ENCODE data around the gene CNST. TPM values are rescaled to one million over a fixed set of nuclear protein-coding genes. Genes with fewer than 3 reads are reported as not detected.

The CNST gene
- total and polyA plus RNA-seq, 9 donors: 8.7 to 31.2 (median 22.4) TPM

DNA sequence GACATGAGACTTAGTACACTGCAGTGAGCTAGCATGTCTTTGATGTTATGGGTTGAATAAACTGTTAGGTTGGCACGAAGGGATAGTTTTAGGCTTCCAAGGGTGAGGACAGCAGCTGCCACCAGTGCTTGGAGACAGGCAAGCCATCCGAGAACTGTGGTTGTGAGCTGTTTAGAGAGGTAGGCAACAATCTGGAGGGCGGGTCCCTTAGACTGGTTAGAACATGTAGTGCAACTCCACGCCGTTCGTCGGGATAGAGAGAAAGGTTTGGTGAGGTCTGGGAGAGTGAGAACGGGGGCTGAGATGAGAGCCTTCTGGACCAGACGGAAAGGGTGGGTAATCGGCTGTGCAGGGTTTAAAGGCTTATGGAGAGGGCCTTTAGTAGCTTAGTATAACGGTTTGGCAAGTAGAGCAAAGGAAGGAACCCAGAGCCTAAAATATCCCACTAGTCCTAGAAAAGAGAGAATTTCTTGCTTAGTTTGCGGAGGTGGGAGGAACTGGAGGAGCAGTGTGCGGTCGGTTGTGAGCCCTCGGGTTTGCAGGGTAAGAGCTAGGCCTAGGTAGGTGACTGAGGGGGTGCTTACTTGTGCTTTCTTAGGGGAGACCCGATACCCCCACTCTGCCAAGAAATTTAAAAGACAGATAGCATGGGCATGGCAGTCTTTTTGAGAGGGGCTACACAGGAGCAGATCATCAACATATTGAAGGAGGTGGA, 72.8 kb downstream of the CNST start:
- Histone ChIP-seq H3K27me3 (no peaks in the 10 kb centered on the region), H3K4me3 (no peak overlapping the region), H3K36me3 (no peaks in the 10 kb centered on the region), H3K9me3 (no peaks in the 10 kb centered on the region), H3K4me1 (ENCODE audit: insufficient read depth) (peaks cover 1% of the 10 kb centered on the region), H3K27ac (no peak overlapping the region)
- intact Hi-C loops (cut with DNase I): no loop called here
- TF ChIP-seq POLR2A (IDR thresholded peaks at IDR 0.05) (no peak), EP300 (IDR thresholded peaks at IDR 0.05) (no peak)
- TF ChIP-seq, protein P1, sequence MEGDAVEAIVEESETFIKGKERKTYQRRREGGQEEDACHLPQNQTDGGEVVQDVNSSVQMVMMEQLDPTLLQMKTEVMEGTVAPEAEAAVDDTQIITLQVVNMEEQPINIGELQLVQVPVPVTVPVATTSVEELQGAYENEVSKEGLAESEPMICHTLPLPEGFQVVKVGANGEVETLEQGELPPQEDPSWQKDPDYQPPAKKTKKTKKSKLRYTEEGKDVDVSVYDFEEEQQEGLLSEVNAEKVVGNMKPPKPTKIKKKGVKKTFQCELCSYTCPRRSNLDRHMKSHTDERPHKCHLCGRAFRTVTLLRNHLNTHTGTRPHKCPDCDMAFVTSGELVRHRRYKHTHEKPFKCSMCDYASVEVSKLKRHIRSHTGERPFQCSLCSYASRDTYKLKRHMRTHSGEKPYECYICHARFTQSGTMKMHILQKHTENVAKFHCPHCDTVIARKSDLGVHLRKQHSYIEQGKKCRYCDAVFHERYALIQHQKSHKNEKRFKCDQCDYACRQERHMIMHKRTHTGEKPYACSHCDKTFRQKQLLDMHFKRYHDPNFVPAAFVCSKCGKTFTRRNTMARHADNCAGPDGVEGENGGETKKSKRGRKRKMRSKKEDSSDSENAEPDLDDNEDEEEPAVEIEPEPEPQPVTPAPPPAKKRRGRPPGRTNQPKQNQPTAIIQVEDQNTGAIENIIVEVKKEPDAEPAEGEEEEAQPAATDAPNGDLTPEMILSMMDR (IDR thresholded peaks at IDR 0.05): no peak
- DNase-seq: no peak
- WGBS, 3 donors: 89 to 93% (median 93%) methylated on average over 16 of the region's 16 CpGs

DNA sequence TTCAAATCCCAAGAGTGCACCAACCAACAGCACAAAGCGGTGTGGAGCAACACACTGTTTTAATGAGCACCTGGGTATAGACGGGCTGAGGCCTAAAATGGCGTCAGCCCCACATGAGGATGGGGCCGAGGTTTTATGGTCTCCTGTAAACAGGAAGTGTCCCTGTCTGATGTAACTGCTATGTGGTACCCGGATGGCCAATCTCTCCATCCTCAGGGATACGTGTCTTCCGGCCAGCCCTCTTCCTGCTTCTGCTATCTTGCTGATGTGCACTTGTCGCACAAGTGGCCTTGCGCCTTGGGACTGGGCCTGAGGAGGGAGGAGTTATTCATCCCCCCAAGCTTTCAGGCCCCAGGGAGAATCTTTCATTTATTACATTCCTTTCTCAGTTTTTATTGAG, 73.5 kb downstream of the CNST start:
- no peak for DNase-seq
- no peaks in the 10 kb centered on the region for H3K27me3 ChIP-seq
- intact Hi-C loops (cut with DNase I): no loop called here
- H3K27ac ChIP-seq: no peak overlapping the region
- no peaks in the 10 kb centered on the region for H3K9me3 ChIP-seq
- H3K4me3 ChIP-seq: no peak overlapping the region
- TF ChIP-seq EP300 (IDR thresholded peaks at IDR 0.05) (no peak), POLR2A (IDR thresholded peaks at IDR 0.05) (no peak)
- TF ChIP-seq, protein P1 (IDR thresholded peaks at IDR 0.05): no peak
- no peaks in the 10 kb centered on the region for H3K36me3 ChIP-seq
- H3K4me1 ChIP-seq (ENCODE audit: insufficient read depth): peaks cover 1% of the 10 kb centered on the region
- 84 to 86% (median 85%) methylated on average over 9 of the region's 9 CpGs for WGBS, 3 donors

DNA sequence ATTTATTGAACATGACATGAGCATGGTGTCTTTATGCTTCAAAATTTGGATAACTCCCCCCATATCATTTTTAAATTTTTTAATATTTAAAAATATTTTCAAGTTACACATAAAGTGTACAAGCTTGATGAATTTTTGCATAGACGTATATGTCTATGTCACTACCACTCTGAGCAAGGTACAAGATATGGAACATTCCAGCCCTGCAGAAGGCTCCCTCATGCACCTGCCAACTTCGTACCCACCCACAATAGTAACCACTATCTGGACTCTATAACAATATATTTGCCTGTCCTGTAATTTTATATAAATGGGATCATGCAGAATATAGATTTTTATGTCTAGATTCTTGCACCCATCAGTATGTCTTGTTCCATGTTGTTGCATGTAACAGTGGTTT, 74.5 kb downstream of the CNST start:
- WGBS, 3 donors: 83 to 90% (median 90%) methylated on average over 2 of the region's 2 CpGs
- intact Hi-C loops (cut with DNase I): no loop called here
- peaks cover 1% of the 10 kb centered on the region for H3K4me1 ChIP-seq (ENCODE audit: insufficient read depth)
- H3K27ac ChIP-seq: no peak overlapping the region
- H3K4me3 ChIP-seq: no peak overlapping the region
- TF ChIP-seq POLR2A (IDR thresholded peaks at IDR 0.05): no peak
- TF ChIP-seq EP300 (IDR thresholded peaks at IDR 0.05): no peak
- TF ChIP-seq, protein P1 (IDR thresholded peaks at IDR 0.05): no peak
- no peak for DNase-seq
- H3K27me3 ChIP-seq: no peaks in the 10 kb centered on the region
- no peaks in the 10 kb centered on the region for H3K9me3 ChIP-seq
- no peaks in the 10 kb centered on the region for H3K36me3 ChIP-seq

DNA sequence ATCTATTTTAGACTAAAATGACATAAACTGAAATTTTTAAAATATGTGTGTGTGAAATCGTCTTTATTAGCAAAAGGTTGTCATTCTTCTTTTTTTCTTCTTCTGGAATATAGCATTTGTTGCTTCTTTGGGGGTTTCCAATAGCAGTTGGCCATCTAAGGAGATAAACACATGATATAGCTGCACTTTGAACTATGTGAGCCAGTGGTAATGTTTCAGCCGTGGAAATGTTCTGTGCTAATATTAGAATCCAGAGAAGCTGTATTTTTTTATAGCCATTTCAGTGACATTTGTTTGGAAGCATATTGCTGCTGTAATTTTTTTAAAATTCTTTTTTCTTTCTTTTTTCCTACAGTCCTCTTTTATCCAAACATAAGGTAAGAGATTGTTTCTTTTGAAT, 75.1 kb downstream of the CNST start:
- peaks cover 1% of the 10 kb centered on the region for H3K4me1 ChIP-seq (ENCODE audit: insufficient read depth)
- 16 to 21% (median 17%) methylated on average over 2 of the region's 2 CpGs for WGBS, 3 donors
- no peaks in the 10 kb centered on the region for H3K36me3 ChIP-seq
- DNase-seq: no peak
- H3K4me3 ChIP-seq: no peak overlapping the region
- H3K9me3 ChIP-seq: no peaks in the 10 kb centered on the region
- no peak overlapping the region for H3K27ac ChIP-seq
- TF ChIP-seq EP300 (IDR thresholded peaks at IDR 0.05) (no peak), POLR2A (IDR thresholded peaks at IDR 0.05) (no peak)
- TF ChIP-seq, protein P1 (IDR thresholded peaks at IDR 0.05): no peak
- no peaks in the 10 kb centered on the region for H3K27me3 ChIP-seq
- intact Hi-C loops (cut with DNase I): no loop called here
